Right atrium auricular region (tissue), 2 donors: Measurements from ENCODE around the gene PLAAT5. TPM values are rescaled to one million over a fixed set of nuclear protein-coding genes. Genes with fewer than 3 reads are reported as not detected.

Experiments
- DNase-seq: peaks from one replicate; pipeline ENCODE4 v3.0.0-alpha.2; 2019; ENCODE audit warnings: low spot score
- H3K27ac ChIP-seq, 2 donors: fragments of 200-600 bp; sonication (generic); 1 replicate in 1 of 2; 2 replicates in 1 of 2; pipeline ENCODE4 v1.5.1; 2016 to 2019
- H3K27me3 ChIP-seq, 2 donors: fragments of 200-600 bp; sonication (generic); one replicate each; pipeline versions ENCODE4 v1.5.1 to v1.6.0; 2017 to 2019
- H3K36me3 ChIP-seq: fragments of 200-600 bp; sonication (generic); one replicate; pipeline ENCODE4 v1.5.1; 2016
- H3K4me1 ChIP-seq, 2 donors: fragments of 200-600 bp; sonication (generic); one replicate each; pipeline versions ENCODE4 v1.5.1 to v1.6.0; 2017 to 2019
- H3K4me3 ChIP-seq, 2 donors: fragments of 200-600 bp; sonication (generic); 1 replicate in 1 of 2; 2 replicates in 1 of 2; pipeline ENCODE4 v1.5.1; 2017 to 2019; ENCODE audit warnings: mild to moderate bottlenecking in 1 of 2, moderate library complexity in 1 of 2
- H3K9me3 ChIP-seq, 2 donors: fragments of 200-600 bp; sonication (generic); one replicate each; pipeline ENCODE4 v1.5.1; 2019
- CTCF ChIP-seq, 2 donors: fragments of 200-600 bp; sonication (generic); IDR thresholded peaks; one replicate each; pipeline ENCODE4 v1.5.1; 2019; ENCODE audit warnings: antibody characterized with exemption in 2 of 2
- total RNA-seq, 2 donors: library from RNA; depleted of rRNA; stranded (reverse); fragments of >200 nt; gene quantifications; one replicate each; pipeline ENCODE4 v1.1.0, GENCODE V29; 2016

PLAAT5 gene
- total RNA-seq, 2 donors from 2014 or later, result 4.0 to 5.3 TPM

DNA sequence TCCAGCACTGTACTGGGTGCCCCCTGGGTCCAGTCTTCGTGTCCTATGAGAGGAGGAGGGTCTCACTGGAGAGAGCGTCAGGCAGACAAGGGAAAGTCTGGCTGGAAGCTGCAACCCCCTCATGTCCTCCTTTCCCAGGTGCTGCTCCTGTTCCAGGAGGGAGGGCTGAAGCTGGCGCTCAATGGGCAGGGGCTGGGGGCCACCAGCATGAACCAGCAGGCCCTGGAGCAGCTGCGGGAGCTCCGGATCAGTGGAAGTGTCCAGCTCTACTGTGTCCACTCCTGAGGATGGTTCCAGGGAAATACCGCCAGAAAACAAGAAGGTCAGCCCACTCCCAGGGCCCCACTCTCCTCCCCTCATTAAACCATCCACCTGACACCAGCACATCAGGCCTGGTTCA is 25.1 kb upstream of the PLAAT5 start:
- H3K9me3 ChIP-seq, result no peaks in the 10 kb centered on the region
- H3K27me3 ChIP-seq, result no peaks in the 10 kb centered on the region
- no peak for DNase-seq
- H3K4me1 ChIP-seq, result peaks cover 0 to 1% of the 10 kb centered on the region in 2 donors
- TF ChIP-seq CTCF (IDR thresholded peaks at IDR 0.05), result no peak
- H3K4me3 ChIP-seq, result no peak overlapping the region
- no peak overlapping the region for H3K27ac ChIP-seq
- H3K36me3 ChIP-seq, result no peaks in the 10 kb centered on the region

- no peak for TF ChIP-seq CTCF (IDR thresholded peaks at IDR 0.05)
- no peak for DNase-seq
- H3K9me3 ChIP-seq, result no peaks in the 10 kb centered on the region
- H3K4me1 ChIP-seq, result peaks cover 0 to 15% of the 10 kb centered on the region in 2 donors
- no peak overlapping the region for H3K27ac ChIP-seq
- no peak overlapping the region for H3K4me3 ChIP-seq
- H3K36me3 ChIP-seq, result no peaks in the 10 kb centered on the region
- H3K27me3 ChIP-seq, result no peaks in the 10 kb centered on the region
Measured at GRCh38 chr11:63512816-63513215, 21.8 kb upstream of the PLAAT5 start.

DNA sequence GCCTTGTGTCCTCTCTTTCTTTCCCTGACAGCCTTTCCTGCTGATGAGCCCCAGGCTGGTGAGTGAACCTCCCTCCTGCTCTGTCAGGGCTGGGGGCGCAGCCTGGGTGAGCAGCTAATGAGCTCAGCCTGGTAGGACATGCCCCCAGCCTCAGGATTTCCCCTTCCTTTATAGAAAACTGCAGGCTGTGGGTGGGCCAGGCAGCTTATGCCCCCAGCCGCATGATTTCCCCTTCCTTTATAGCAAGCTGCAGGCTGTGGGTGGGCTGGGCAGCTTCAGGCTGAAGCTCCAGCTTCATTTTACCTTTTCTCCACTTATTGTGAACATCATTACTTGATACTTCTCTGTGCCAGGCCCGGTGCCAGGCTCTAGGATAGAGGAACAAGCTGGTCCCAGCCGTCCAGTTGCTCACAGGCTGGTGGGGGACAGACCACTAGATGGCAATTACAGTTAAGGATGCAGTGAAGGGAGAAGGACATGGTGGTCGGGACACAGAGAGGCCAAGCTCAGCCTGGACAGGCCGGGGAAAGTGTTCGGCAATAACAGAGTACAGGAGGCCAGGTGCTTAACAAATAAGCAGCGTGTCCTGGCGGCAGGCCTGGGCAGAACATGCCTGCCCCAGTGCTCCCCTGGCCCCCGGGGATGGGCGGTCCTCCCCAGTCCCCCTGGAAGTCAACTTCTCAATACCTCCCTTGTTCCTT is 20.2 kb upstream of the PLAAT5 start:
- H3K4me3 ChIP-seq, result no peak overlapping the region
- no peaks in the 10 kb centered on the region for H3K27me3 ChIP-seq
- H3K9me3 ChIP-seq, result no peaks in the 10 kb centered on the region
- H3K4me1 ChIP-seq, result peaks cover 0 to 15% of the 10 kb centered on the region in 2 donors
- DNase-seq, result no peak
- no peaks in the 10 kb centered on the region for H3K36me3 ChIP-seq
- no peak for TF ChIP-seq CTCF (IDR thresholded peaks at IDR 0.05)
- peak overlapping the region in 1 of 2 donors; percentile 24 for H3K27ac ChIP-seq

DNA sequence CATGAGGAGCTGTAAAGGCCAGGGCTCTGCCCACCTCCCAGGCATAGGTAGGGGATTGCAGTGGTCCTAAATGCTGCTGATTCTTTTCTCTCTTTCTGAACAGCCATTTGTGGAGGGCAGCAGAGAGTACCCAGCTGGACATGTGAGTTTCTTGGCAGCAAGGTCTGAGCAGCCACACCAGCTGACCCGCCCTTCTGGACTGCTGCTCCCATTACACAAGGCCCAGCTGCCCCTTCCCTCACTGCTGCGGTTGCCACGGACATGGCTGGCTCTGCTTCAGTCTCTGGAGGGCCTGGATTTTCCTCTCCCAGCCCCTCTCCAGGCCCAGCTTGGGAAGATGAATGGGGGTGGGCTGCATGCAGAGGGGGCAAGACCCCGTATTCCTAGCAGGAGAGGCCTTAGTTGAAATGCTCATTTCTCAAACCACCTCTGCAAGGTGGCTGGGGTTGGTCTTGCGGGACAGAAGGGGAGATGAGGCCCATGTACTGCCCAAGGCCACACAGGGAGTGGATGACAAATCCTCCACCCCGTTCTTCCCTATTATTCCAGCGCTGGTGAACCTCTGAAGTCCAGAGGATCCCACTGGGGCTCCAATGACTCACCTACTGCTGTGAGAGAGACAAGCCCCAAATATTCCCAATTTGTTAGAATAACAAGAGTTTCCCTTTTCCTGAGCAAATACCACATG is 19.5 kb upstream of the PLAAT5 start:
- H3K9me3 ChIP-seq, result no peaks in the 10 kb centered on the region
- peaks cover 0 to 16% of the 10 kb centered on the region in 2 donors for H3K4me1 ChIP-seq
- H3K4me3 ChIP-seq, result no peak overlapping the region
- H3K36me3 ChIP-seq, result no peaks in the 10 kb centered on the region
- no peak for DNase-seq
- H3K27ac ChIP-seq, result peak overlapping the region in 1 of 2 donors; percentile 24
- no peaks in the 10 kb centered on the region for H3K27me3 ChIP-seq
- peak in 1 of 2 donors; percentile 31 for TF ChIP-seq CTCF (IDR thresholded peaks at IDR 0.05)

- no peak overlapping the region for H3K4me3 ChIP-seq
- H3K9me3 ChIP-seq, result no peaks in the 10 kb centered on the region
- H3K4me1 ChIP-seq, result peaks cover 0 to 27% of the 10 kb centered on the region in 2 donors
- DNase-seq, result no peak
- no peaks in the 10 kb centered on the region for H3K27me3 ChIP-seq
- no peak overlapping the region for H3K27ac ChIP-seq
- H3K36me3 ChIP-seq, result no peaks in the 10 kb centered on the region
- TF ChIP-seq CTCF (IDR thresholded peaks at IDR 0.05), result no peak
Measured at GRCh38 chr11:63508745-63509144, 17.8 kb upstream of the PLAAT5 start.
